Stomach (tissue), 4 donors: ENCODE measurements around the gene GAS1.

Experiments used
- CTCF ChIP-seq, 7 experiments: fragments of 450-650 bp in 4 of 7; fragments of 200-600 bp in 3 of 7; sonication (generic) in 3 of 7; IDR thresholded peaks; one replicate each; pipeline ENCODE4 v1.5.1; 2016 to 2019; ENCODE audit warnings: antibody characterized with exemption in 7 of 7, control low read depth in 2 of 7, mild to moderate bottlenecking in 1 of 7
- EP300 ChIP-seq: sonication (generic); formaldehyde crosslinking; IDR thresholded peaks from one replicate; pipeline ENCODE4 v1.6.1; 2017; ENCODE audit warnings: antibody characterized with exemption

GRCh38 chr9:86921151-86921923 is 26.0 kb downstream of the GAS1 start:
- TF ChIP-seq CTCF (IDR thresholded peaks at IDR 0.05) = no peak
- no peak for TF ChIP-seq EP300
